H1 (cell line): Measurements from ENCODE around the gene RTEL1. TPM values are rescaled to one million over a fixed set of nuclear protein-coding genes. Genes with fewer than 3 reads are reported as not detected.
A peak's percentile ranks its signal among the peaks of the same experiment; 100 is the strongest.

Source experiments
- CTCF ChIA-PET: fragments of 300-600 bp; sonication (Branson Sonifier 250); formaldehyde crosslinking; loops from one replicate; lab custom pipeline; 2021; ENCODE audit not compliant: partially characterized antibody; lab: Charles Lee
- POLR2A ChIA-PET: fragments of 300-600 bp; sonication (Branson Sonifier 250); formaldehyde crosslinking; loops from one replicate; lab custom pipeline; 2021; ENCODE audit warnings: inconsistent platforms; ENCODE audit not compliant: partially characterized antibody; lab: Charles Lee
- DNase-seq, 2 experiments: peaks; one replicate each; pipeline versions ENCODE4 v3.0.0 to v3.0.0-alpha.2; 2010 to 2022; ENCODE audit warnings: low spot score in 2 of 2, low read depth in 1 of 2, mixed read lengths in 1 of 2
- FAIRE-seq: peaks from 2 replicates; lab custom pipeline; 2011; peaks lifted over from hg19 to GRCh38; lab: Jason Lieb, UNC
- H2AFZ ChIP-seq: 2 replicates; pipeline ENCODE4 v1.8.1; 2012; ENCODE audit warnings: low read length, inconsistent platforms
- H2AK5ac ChIP-seq: 2 replicates; pipeline ENCODE4 v1.6.1; 2013; ENCODE audit warnings: low read depth, low read length
- H2BK120ac ChIP-seq: replicated peaks from 2 replicates; pipeline ENCODE3; 2013; ENCODE audit warnings: low read depth, low read length, inconsistent platforms
- H2BK12ac ChIP-seq: 2 replicates; pipeline ENCODE4 v1.6.1; 2013; ENCODE audit warnings: low read depth, low read length
- H2BK15ac ChIP-seq: 2 replicates; pipeline ENCODE4 v1.6.1; 2013; ENCODE audit warnings: low read length
- H2BK20ac ChIP-seq: 2 replicates; pipeline ENCODE4 v1.6.1; 2013; ENCODE audit warnings: low read length
- H2BK5ac ChIP-seq: 2 replicates; pipeline ENCODE4 v1.6.1; 2013; ENCODE audit warnings: low read depth, low read length
- H3K14ac ChIP-seq: 2 replicates; pipeline ENCODE4 v1.6.1; 2013; ENCODE audit warnings: inconsistent platforms; ENCODE audit not compliant: insufficient read length
- H3K18ac ChIP-seq: 2 replicates; pipeline ENCODE4 v1.6.1; 2013; ENCODE audit warnings: low read length; ENCODE audit errors: extremely low read depth
- H3K23ac ChIP-seq: 2 replicates; pipeline ENCODE4 v1.6.1; 2013; ENCODE audit warnings: inconsistent platforms; ENCODE audit not compliant: insufficient read length
- H3K23me2 ChIP-seq: 2 replicates; pipeline ENCODE4 v1.6.1; 2013; ENCODE audit warnings: low read depth, low read length
- H3K27ac ChIP-seq: 2 replicates; pipeline ENCODE4 v1.6.1; 2011; ENCODE audit warnings: low read depth, low read length, inconsistent platforms
- H3K27me3 ChIP-seq, 4 experiments: replicated peaks in 1 of 4; 1 replicate in 1 of 4; 2 replicates in 3 of 4; pipeline versions ENCODE4 v1.6.1 to v1.8.1; 2011 to 2013; ENCODE audit warnings: low read length in 3 of 4, mild to moderate bottlenecking in 3 of 4, inconsistent platforms in 2 of 4, mixed read lengths in 2 of 4, moderate library complexity in 1 of 4; ENCODE audit not compliant: control insufficient read depth in 3 of 4, insufficient read depth in 3 of 4; ENCODE audit errors: extremely low read depth in 1 of 4
- H3K36me3 ChIP-seq, 4 experiments: 2 replicates each; pipeline versions ENCODE4 v1.6.1 to v1.8.1; 2011 to 2013; ENCODE audit warnings: mild to moderate bottlenecking in 4 of 4, low read length in 3 of 4, moderate library complexity in 2 of 4, control low read depth in 1 of 4, inconsistent platforms in 1 of 4; ENCODE audit not compliant: insufficient read depth in 4 of 4, control insufficient read depth in 2 of 4
- H3K4ac ChIP-seq: replicated peaks from 2 replicates; pipeline ENCODE3; 2013; ENCODE audit warnings: low read length, low read depth, mixed read lengths, inconsistent platforms; ENCODE audit not compliant: insufficient read length
- H3K4me1 ChIP-seq, 4 experiments: replicated peaks in 1 of 4; 1 replicate in 1 of 4; 2 replicates in 3 of 4; pipeline versions ENCODE4 v1.6.1 to v1.8.1; 2011 to 2013; ENCODE audit warnings: low read length in 3 of 4, inconsistent platforms in 2 of 4, mixed read lengths in 1 of 4; ENCODE audit not compliant: insufficient read depth in 4 of 4, control insufficient read depth in 3 of 4
- H3K4me2 ChIP-seq, 2 experiments: 2 replicates each; pipeline versions ENCODE4 v1.6.1 to v1.8.1; 2011 to 2013; ENCODE audit warnings: low read depth in 2 of 2, low read length in 2 of 2, control low read depth in 1 of 2, inconsistent platforms in 1 of 2, mild to moderate bottlenecking in 1 of 2; ENCODE audit not compliant: insufficient read depth in 1 of 2
- H3K4me3 ChIP-seq, 4 experiments: fragments of 200-600, 300-600 bp in 1 of 4; sonication (generic), shearing (Covaris generic), sonication (Bioruptor Twin) in 1 of 4; 2 replicates each; pipeline versions ENCODE4 v1.5.1 to v1.8.1; 2011 to 2016; ENCODE audit warnings: low read length in 4 of 4, low read depth in 3 of 4, control low read depth in 2 of 4, inconsistent platforms in 2 of 4, mild to moderate bottlenecking in 2 of 4, mixed read lengths in 1 of 4, moderate library complexity in 1 of 4; ENCODE audit not compliant: insufficient read depth in 2 of 4; ENCODE audit errors: extremely low read depth in 1 of 4
- H3K56ac ChIP-seq: replicated peaks from 2 replicates; pipeline ENCODE3; 2013; ENCODE audit warnings: low read depth, mild to moderate bottlenecking, mixed read lengths, low read length, inconsistent platforms; ENCODE audit not compliant: insufficient read length
- H3K79me1 ChIP-seq: 2 replicates; pipeline ENCODE4 v1.6.1; 2013; ENCODE audit warnings: low read depth, low read length, control low read depth
- H3K79me2 ChIP-seq, 2 experiments: 2 replicates each; pipeline versions ENCODE4 v1.6.1 to v1.8.1; 2012 to 2013; ENCODE audit warnings: low read length in 2 of 2, mild to moderate bottlenecking in 2 of 2, inconsistent platforms in 1 of 2; ENCODE audit not compliant: insufficient read depth in 2 of 2, control insufficient read depth in 1 of 2
- H3K9ac ChIP-seq, 4 experiments: replicated peaks in 1 of 4; 1 replicate in 1 of 4; 2 replicates in 3 of 4; pipeline versions ENCODE4 v1.6.1 to v1.8.1; 2011 to 2013; ENCODE audit warnings: low read depth in 3 of 4, low read length in 3 of 4, control low read depth in 2 of 4, mild to moderate bottlenecking in 2 of 4, moderate library complexity in 2 of 4, inconsistent platforms in 1 of 4; ENCODE audit errors: extremely low read depth in 1 of 4
- H3K9me3 ChIP-seq, 2 experiments: 2 replicates each; pipeline versions ENCODE4 v1.6.1 to v1.8.1; 2012 to 2013; ENCODE audit warnings: mild to moderate bottlenecking in 2 of 2, moderate library complexity in 2 of 2, control low read depth in 1 of 2, inconsistent platforms in 1 of 2, low read depth in 1 of 2, low read length in 1 of 2, mixed read lengths in 1 of 2; ENCODE audit not compliant: insufficient read depth in 2 of 2
- H4K20me1 ChIP-seq, 2 experiments: replicated peaks in 1 of 2; 2 replicates each; pipeline versions ENCODE3 to v1.8.1; 2011 to 2013; ENCODE audit warnings: inconsistent platforms in 2 of 2, low read length in 2 of 2, mild to moderate bottlenecking in 1 of 2; ENCODE audit not compliant: insufficient read depth in 2 of 2, control insufficient read depth in 1 of 2
- H4K5ac ChIP-seq: 2 replicates; pipeline ENCODE4 v1.6.1; 2013; ENCODE audit warnings: low read length, low read depth, mixed read lengths, inconsistent platforms; ENCODE audit not compliant: insufficient read length
- H4K8ac ChIP-seq: 2 replicates; pipeline ENCODE4 v1.8.0; 2013; ENCODE audit warnings: mild to moderate bottlenecking, moderate library complexity, low read length, inconsistent platforms; ENCODE audit not compliant: insufficient read depth; ENCODE audit errors: extremely low read depth
- H4K91ac ChIP-seq: replicated peaks from 2 replicates; pipeline ENCODE3; 2013; ENCODE audit warnings: low read length, mixed read lengths, inconsistent platforms; ENCODE audit not compliant: insufficient read length
- CBX5 ChIP-seq: fragments of 300-800, 300-1000 bp; sonication (generic); IDR thresholded peaks from 2 replicates; pipeline ENCODE4 v1.7.1; 2016; ENCODE audit warnings: antibody characterized with exemption, low read length, low read depth
- CHD2 ChIP-seq: IDR thresholded peaks from 2 replicates; pipeline ENCODE4 v1.6.1; 2012; ENCODE audit warnings: low read length, improper control_type of control experiment
- E2F6 ChIP-seq: IDR thresholded peaks from 2 replicates; pipeline ENCODE4 v1.6.1; 2012; ENCODE audit warnings: inconsistent platforms
- EGR1 ChIP-seq: IDR thresholded peaks from 2 replicates; pipeline ENCODE4 v1.6.1; 2011; ENCODE audit warnings: low read depth, low read length, borderline replicate concordance
- EP300 ChIP-seq, 2 experiments: IDR thresholded peaks; 1 replicate in 1 of 2; 2 replicates in 1 of 2; pipeline ENCODE4 v1.6.1; 2011 to 2012; ENCODE audit warnings: low read depth in 2 of 2, low read length in 2 of 2, mild to moderate bottlenecking in 2 of 2, borderline replicate concordance in 1 of 2, inconsistent platforms in 1 of 2, moderate library complexity in 1 of 2
- GTF2F1 ChIP-seq: IDR thresholded peaks from 2 replicates; pipeline ENCODE4 v1.6.1; 2012; ENCODE audit warnings: low read depth, low read length, improper control_type of control experiment, borderline replicate concordance
- JUND ChIP-seq: IDR thresholded peaks from 2 replicates; pipeline ENCODE4 v1.6.1; 2011; ENCODE audit warnings: mild to moderate bottlenecking, improper control_type of control experiment, low read length
- KDM1A ChIP-seq: fragments of 200-600, 300-600 bp; sonication (generic); IDR thresholded peaks from 2 replicates; pipeline ENCODE4 v1.7.1; 2016; ENCODE audit warnings: mild to moderate bottlenecking, low read length, borderline replicate concordance
- SIRT6 ChIP-seq: IDR thresholded peaks from one replicate; pipeline ENCODE4 v1.7.1; 2012; ENCODE audit warnings: low read length, inconsistent platforms
- SP2 ChIP-seq: IDR thresholded peaks from 2 replicates; pipeline ENCODE4 v1.6.1; 2012; ENCODE audit warnings: mild to moderate bottlenecking, low read length, inconsistent platforms
- TAF7 ChIP-seq: optimal IDR thresholded peaks from 2 replicates; pipeline ENCODE3; 2011; ENCODE audit warnings: low read depth, mild to moderate bottlenecking, inconsistent platforms, low read length, moderate library complexity, borderline replicate concordance
- WGBS, 2 experiments: shearing (Covaris generic) in 1 of 2; methylation state at CpG; one replicate each; pipeline versions ENCODE4 v1.1.6 to v1.1.7; 2013 to 2015; ENCODE audit warnings: low lambda C conversion rate in 2 of 2, mixed read lengths in 2 of 2, inconsistent platforms in 1 of 2, low coverage in 1 of 2, missing lambda C conversion rate in 1 of 2; ENCODE audit not compliant: insufficient replicate concordance in 2 of 2, insufficient coverage in 1 of 2, insufficient read length in 1 of 2; ENCODE audit errors: extremely low coverage in 1 of 2, missing lambda C conversion rate in 1 of 2; 5-methylcytosine and 5-hydroxymethylcytosine counted together
- polyA plus RNA-seq, 7 experiments: library from polyadenylated mRNA; depleted of rRNA in 3 of 7; stranded (reverse) in 5 of 7; unstranded in 2 of 7; fragments of >200 nt in 5 of 7; fragments of 200-250 nt in 2 of 7; gene quantifications; 1 replicate in 5 of 7; 2 replicates in 1 of 7; 4 replicates in 1 of 7; pipeline versions ENCODE4 v1.2.1 to v1.2.3, GENCODE V29; 2011 to 2013; ENCODE audit warnings: missing spikeins in 2 of 7, mixed read lengths in 2 of 7
- total RNA-seq: library from RNA; stranded (reverse); fragmentation: NEBNext Ultra II Directional; extraction: Animal tissue kit (Norgen Biotek cat#: 25700); gene quantifications from 2 replicates; pipeline ENCODE4 v1.2.1, GENCODE V29; 2021

Gene RTEL1
- total and polyA plus RNA-seq, 2 of the 8 experiments (the other 6 are each of a cell fraction or from before 2014, with no cell fraction given), result 16.2 to 37.1 TPM

GRCh38 chr20:63652192-63652980 is 5.7 kb upstream of the RTEL1 start:
- no peak overlapping the region for H2AK5ac ChIP-seq
- no peak overlapping the region for H3K9ac ChIP-seq
- H3K79me1 ChIP-seq, result no peaks in the 10 kb centered on the region; the same call in none of the 2 replicates
- H2AFZ ChIP-seq, result no peak overlapping the region
- H3K23ac ChIP-seq, result no peak overlapping the region
- no peak overlapping the region; the same call in 1 of the 2 replicates for H4K8ac ChIP-seq
- 7% methylated on average over 12 of the region's 91 CpGs; no CpG with 5 or more reads in 1 of the 2 experiments for WGBS, 2 experiments
- no peaks in the 10 kb centered on the region; a peak in 1 of 8 replicates for H3K36me3 ChIP-seq
- no peak overlapping the region for H3K14ac ChIP-seq
- POLR2A ChIA-PET, result interaction anchor here (0.8 to 1.9 kb wide), 7 partner anchors 9 to 386 kb away, joined by 3 to 9 read pairs (median 4); partner anchors contain the start of gene TPD52L2
- H3K4me3 ChIP-seq, result peak overlapping the region; percentile 34 to 85 (median 49)
- H3K79me2 ChIP-seq, result no peaks in the 10 kb centered on the region
- no peak overlapping the region for H3K27ac ChIP-seq
- peak overlapping the region; percentile 71 to 84 for H3K4me2 ChIP-seq
- no peak overlapping the region for H3K4ac ChIP-seq
- H3K4me1 ChIP-seq, result peaks cover 0 to 17% (median 13%) of the 10 kb centered on the region in 4 experiments; a peak in 6 of 7 replicates
- H3K9me3 ChIP-seq, result no peaks in the 10 kb centered on the region
- H3K56ac ChIP-seq, result peak overlapping the region; percentile 30
- H2BK12ac ChIP-seq, result no peak overlapping the region; the same call in 1 of the 2 replicates
- no peak overlapping the region for H4K5ac ChIP-seq
- H3K23me2 ChIP-seq, result peaks cover 13% of the 10 kb centered on the region
- H3K27me3 ChIP-seq, result peaks cover 0 to 2% (median 0%) of the 10 kb centered on the region in 4 experiments; a peak in 2 of 7 replicates
- H4K91ac ChIP-seq, result no peak overlapping the region
- H4K20me1 ChIP-seq, result peaks cover 10 to 11% of the 10 kb centered on the region in 2 experiments
- H2BK20ac ChIP-seq, result no peak overlapping the region
- no peak overlapping the region; the same call in none of the 2 replicates for H3K18ac ChIP-seq
- H2BK15ac ChIP-seq, result no peak overlapping the region
- no peak overlapping the region for H2BK120ac ChIP-seq
- FAIRE-seq, result no peak
- CTCF ChIA-PET, result interaction anchor here (0.6 to 1.5 kb wide), 3 partner anchors 11 to 405 kb away, joined by 3 to 11 read pairs (median 3); no protein-coding TSS in a partner anchor
- DNase-seq, result peak in 1 of 2 experiments; percentile 82
- H2BK5ac ChIP-seq, result no peak overlapping the region
- TF ChIP-seq KDM1A (no peak), SP2 (no peak), JUND (no peak), E2F6 (peak; percentile 63), EP300 (IDR thresholded peaks at IDR 0.05; ENCODE audit: borderline replicate concordance in 1 of 2, low read depth in 2 of 2, low read length in 2 of 2) (no peak), EGR1 (no peak), CHD2 (no peak), GTF2F1 (no peak), SIRT6 (no peak), CBX5 (no peak), TAF7 (no peak)
